ENCODE data around the gene CNTN6.

- TF ChIP-seq NR1H2 (CRISPR knock-in tag; IDR thresholded peaks at IDR 0.05) (no peak), FOXP1 (CRISPR knock-in tag; IDR thresholded peaks at IDR 0.05; ENCODE audit: borderline replicate concordance) (no peak), ZNF281 (CRISPR knock-in tag; IDR thresholded peaks at IDR 0.05) (no peak), CTCF (IDR thresholded peaks at IDR 0.05) (no peak), KAT7 (CRISPR knock-in tag; IDR thresholded peaks at IDR 0.05; ENCODE audit: borderline replicate concordance) (no peak), JAZF1 (CRISPR knock-in tag; IDR thresholded peaks at IDR 0.05) (no peak), ZBTB21 (CRISPR knock-in tag; IDR thresholded peaks at IDR 0.05; ENCODE audit: borderline replicate concordance) (no peak), E2F5 (CRISPR knock-in tag; IDR thresholded peaks at IDR 0.05) (no peak), MAX (CRISPR knock-in tag; IDR thresholded peaks at IDR 0.05) (no peak), SP1 (CRISPR knock-in tag; conservative IDR thresholded peaks at IDR 0.05) (no peak), JUN (CRISPR knock-in tag; IDR thresholded peaks at IDR 0.05) (no peak), USF1 (CRISPR knock-in tag; IDR thresholded peaks at IDR 0.05) (no peak)
These were observed 177.0 kb downstream of the CNTN6 start for GRCh38 chr3:1269808-1270207.
